Measurements from ENCODE around the gene CCDC146. TPM values are rescaled to one million over a fixed set of nuclear protein-coding genes. Genes with fewer than 3 reads are reported as not detected.
A peak's percentile ranks its signal among the peaks of the same experiment; 100 is the strongest.

The CCDC146 gene
- total and polyA plus RNA-seq, 10 donors: 4.1 to 21.3 (median 10.9) TPM

DNA sequence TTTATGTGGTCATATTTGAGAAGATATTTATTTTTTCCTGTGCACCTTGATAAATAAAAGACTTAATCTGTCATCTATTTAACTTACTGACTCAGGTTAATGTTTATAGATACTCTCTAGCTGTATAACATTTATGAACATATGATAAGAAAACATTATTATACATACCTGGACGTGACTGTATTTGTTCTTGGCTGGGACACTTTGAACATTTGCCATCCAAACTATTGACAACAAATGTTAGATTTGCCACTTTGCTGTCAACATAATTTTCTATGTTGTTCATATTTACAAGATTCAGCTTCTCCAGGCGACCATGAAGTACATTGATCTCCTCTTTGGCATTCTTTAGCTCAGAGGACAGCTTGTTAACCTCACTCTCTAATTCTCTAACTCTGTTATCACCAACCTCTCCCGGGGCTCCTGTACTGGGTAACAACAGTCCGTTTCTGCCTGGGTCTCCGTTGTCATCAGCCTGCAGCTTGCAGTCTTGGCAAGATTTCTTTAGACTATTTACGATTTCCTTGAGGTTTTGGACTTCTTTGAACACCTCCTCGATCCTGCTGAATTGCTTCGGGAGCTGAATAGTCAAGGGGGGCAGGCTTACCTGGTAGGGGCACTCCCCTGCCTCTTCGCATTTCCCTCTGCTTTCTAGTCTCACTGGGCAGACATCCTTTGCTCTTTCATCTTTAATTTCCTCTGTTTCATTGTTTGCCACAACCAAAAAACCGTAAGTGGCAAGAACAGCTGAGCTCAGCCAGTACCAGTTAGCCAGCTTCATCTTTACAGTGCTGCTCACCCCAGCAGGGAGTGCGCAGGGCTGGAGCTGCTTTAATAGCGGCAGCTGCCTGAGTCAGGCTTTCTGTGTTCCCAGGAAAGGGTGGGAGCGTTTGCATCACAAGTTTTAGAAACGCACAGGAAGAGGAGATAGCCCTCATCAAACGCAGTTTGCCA is 76.9 kb downstream of the CCDC146 start, which contains the start of gene FGL2:
TSS of gene FGL2 (minus strand) at position 807 of the 954 bp plus-strand sequence. CDS start at position 781, 26 bp downstream.
- H3K9me3 ChIP-seq: no peaks in the 10 kb centered on the region
- H3K4me3 ChIP-seq: peak within 1 kb of the TSS; percentile 34 to 71 (median 44)
- H3K4me1 ChIP-seq: peaks cover 0 to 86% (median 34%) of the 10 kb centered on the region in 6 donors
- intact Hi-C loops (cut with DNase I; ENCODE audit: low total_unique reads): no loop called here
- WGBS, 5 donors: 10 to 15% (median 14%) methylated on average over 15 of the region's 15 CpGs
- DNase-seq: peak; percentile 85
- H3K36me3 ChIP-seq: no peaks in the 10 kb centered on the region
- TF ChIP-seq, protein P1, sequence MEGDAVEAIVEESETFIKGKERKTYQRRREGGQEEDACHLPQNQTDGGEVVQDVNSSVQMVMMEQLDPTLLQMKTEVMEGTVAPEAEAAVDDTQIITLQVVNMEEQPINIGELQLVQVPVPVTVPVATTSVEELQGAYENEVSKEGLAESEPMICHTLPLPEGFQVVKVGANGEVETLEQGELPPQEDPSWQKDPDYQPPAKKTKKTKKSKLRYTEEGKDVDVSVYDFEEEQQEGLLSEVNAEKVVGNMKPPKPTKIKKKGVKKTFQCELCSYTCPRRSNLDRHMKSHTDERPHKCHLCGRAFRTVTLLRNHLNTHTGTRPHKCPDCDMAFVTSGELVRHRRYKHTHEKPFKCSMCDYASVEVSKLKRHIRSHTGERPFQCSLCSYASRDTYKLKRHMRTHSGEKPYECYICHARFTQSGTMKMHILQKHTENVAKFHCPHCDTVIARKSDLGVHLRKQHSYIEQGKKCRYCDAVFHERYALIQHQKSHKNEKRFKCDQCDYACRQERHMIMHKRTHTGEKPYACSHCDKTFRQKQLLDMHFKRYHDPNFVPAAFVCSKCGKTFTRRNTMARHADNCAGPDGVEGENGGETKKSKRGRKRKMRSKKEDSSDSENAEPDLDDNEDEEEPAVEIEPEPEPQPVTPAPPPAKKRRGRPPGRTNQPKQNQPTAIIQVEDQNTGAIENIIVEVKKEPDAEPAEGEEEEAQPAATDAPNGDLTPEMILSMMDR (IDR thresholded peaks at IDR 0.05 in 8 of 11, conservative IDR thresholded peaks at IDR 0.05 in 3 of 11): no peak
- TF ChIP-seq POLR2A (IDR thresholded peaks at IDR 0.05) (peak in 1 of 3 donors; percentile 53), POLR2AphosphoS5 (IDR thresholded peaks at IDR 0.05) (peak in 2 of 3 donors; percentile 88 to 94)
- peak within 1 kb of the TSS; percentile 71 to 90 (median 84) for H3K27ac ChIP-seq
- H3K27me3 ChIP-seq (replicated peaks in 1 of 7): no peaks in the 10 kb centered on the region

DNA sequence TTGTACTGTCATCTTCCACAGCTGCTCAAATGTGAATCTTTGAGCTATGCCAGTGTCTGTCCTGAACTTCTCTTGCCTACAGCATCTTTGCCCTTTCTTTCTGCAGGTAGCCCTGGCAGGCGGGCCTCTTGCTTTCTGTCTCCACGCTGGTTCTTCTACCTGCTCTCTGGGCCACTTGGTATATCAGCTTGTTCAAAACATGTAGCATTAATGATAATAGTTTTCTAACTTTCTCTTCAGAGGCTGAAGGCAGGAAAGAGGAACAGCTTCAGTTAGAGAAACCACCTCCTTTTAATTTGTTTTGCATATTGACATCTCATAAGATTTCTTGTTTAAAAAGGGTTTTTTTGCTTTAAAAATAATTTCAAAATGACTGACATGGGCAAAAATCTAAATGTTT is 78.1 kb downstream of the CCDC146 start:
- WGBS, 5 donors: 69 to 78% (median 71%) methylated on average over 2 of the region's 2 CpGs
- intact Hi-C loops (cut with DNase I; ENCODE audit: low total_unique reads): no loop called here
- H3K9me3 ChIP-seq: no peaks in the 10 kb centered on the region
- DNase-seq: no peak
- peak overlapping the region; percentile 71 to 90 (median 84) for H3K27ac ChIP-seq
- peaks cover 0 to 74% (median 30%) of the 10 kb centered on the region in 6 donors for H3K4me1 ChIP-seq
- no peaks in the 10 kb centered on the region for H3K27me3 ChIP-seq (replicated peaks in 1 of 7)
- no peaks in the 10 kb centered on the region for H3K36me3 ChIP-seq
- TF ChIP-seq POLR2AphosphoS5 (IDR thresholded peaks at IDR 0.05): peak in 1 of 3 donors; percentile 20
- TF ChIP-seq POLR2A (IDR thresholded peaks at IDR 0.05): no peak
- TF ChIP-seq, protein P1 (IDR thresholded peaks at IDR 0.05 in 8 of 11, conservative IDR thresholded peaks at IDR 0.05 in 3 of 11): no peak
- H3K4me3 ChIP-seq: peak overlapping the region in 2 of 8 donors; percentile 50 to 71

DNA sequence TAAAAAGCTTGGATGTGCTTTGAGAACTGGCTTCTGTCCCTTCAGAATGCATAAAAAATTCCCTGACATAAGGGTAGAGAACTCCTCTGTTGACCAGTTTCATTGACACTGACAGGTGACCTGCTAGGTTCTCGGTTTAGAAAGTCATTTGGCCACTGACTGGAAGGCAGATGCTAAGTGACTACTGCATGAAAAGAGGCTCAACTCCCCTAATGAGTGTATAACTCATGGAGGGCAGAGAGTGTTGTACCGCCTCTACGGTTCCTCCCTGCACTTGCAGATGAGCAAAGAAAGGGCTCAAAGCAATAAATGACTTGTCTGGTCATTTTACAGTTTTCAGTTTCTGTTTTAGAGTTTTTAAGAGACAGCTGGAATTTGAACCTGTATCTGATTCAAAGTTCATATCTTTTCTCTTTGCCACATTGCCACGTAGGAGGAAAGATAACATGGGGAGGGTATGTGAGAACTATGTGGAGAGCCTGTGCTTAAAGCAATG is 80.1 kb downstream of the CCDC146 start:
- H3K27ac ChIP-seq: peak overlapping the region in 5 of 8 donors; percentile 37 to 57 (median 43)
- no peak overlapping the region for H3K4me3 ChIP-seq
- no peaks in the 10 kb centered on the region for H3K9me3 ChIP-seq
- TF ChIP-seq, protein P1 (IDR thresholded peaks at IDR 0.05 in 8 of 11, conservative IDR thresholded peaks at IDR 0.05 in 3 of 11): no peak
- TF ChIP-seq POLR2AphosphoS5 (IDR thresholded peaks at IDR 0.05) (no peak), POLR2A (IDR thresholded peaks at IDR 0.05) (peak in 1 of 3 donors; percentile 14)
- no peak for DNase-seq
- intact Hi-C loops (cut with DNase I; ENCODE audit: low total_unique reads): no loop called here
- WGBS, 5 donors: 59 to 81% (median 75%) methylated on average over 4 of the region's 4 CpGs
- no peaks in the 10 kb centered on the region for H3K27me3 ChIP-seq (replicated peaks in 1 of 7)
- H3K36me3 ChIP-seq: no peaks in the 10 kb centered on the region
- H3K4me1 ChIP-seq: peaks cover 0 to 54% (median 26%) of the 10 kb centered on the region in 6 donors

- no peak for DNase-seq
- Histone ChIP-seq H3K4me1 (peaks cover 0 to 22% (median 12%) of the 10 kb centered on the region in 6 donors), H3K27ac (no peak overlapping the region), H3K27me3 (replicated peaks in 1 of 7) (no peaks in the 10 kb centered on the region), H3K4me3 (no peak overlapping the region), H3K36me3 (peaks cover 0 to 13% (median 0%) of the 10 kb centered on the region in 6 donors), H3K9me3 (peaks cover 3 to 28% (median 23%) of the 10 kb centered on the region in 8 donors)
- no peak for TF ChIP-seq POLR2AphosphoS5 (IDR thresholded peaks at IDR 0.05)
- TF ChIP-seq POLR2A (IDR thresholded peaks at IDR 0.05): no peak
- TF ChIP-seq, protein P1 (IDR thresholded peaks at IDR 0.05 in 8 of 11, conservative IDR thresholded peaks at IDR 0.05 in 3 of 11): no peak
- 94 to 97% (median 96%) methylated on average over 3 of the region's 3 CpGs for WGBS, 5 donors
- intact Hi-C loops (cut with DNase I; ENCODE audit: low total_unique reads): no loop called here
These were observed 83.3 kb downstream of the CCDC146 start for GRCh38 chr7:77205706-77206105.

Data from spleen (tissue), 11 donors.